GM12875 (cell line): Measurements from ENCODE around the gene TTC39A.

Source experiments
- H3K4me3 ChIP-seq: one replicate; pipeline ENCODE4 v1.5.1; 2011; ENCODE audit warnings: low read depth, low read length, control low read depth
- TF ChIP-seq, protein P1 (sequence below): IDR thresholded peaks from 2 replicates; pipeline ENCODE4 v1.5.1; 2011; ENCODE audit warnings: low read depth, mild to moderate bottlenecking, control low read depth, inconsistent platforms, low read length, moderate library complexity, borderline replicate concordance; ENCODE audit not compliant: insufficient read depth

The TTC39A gene

DNA sequence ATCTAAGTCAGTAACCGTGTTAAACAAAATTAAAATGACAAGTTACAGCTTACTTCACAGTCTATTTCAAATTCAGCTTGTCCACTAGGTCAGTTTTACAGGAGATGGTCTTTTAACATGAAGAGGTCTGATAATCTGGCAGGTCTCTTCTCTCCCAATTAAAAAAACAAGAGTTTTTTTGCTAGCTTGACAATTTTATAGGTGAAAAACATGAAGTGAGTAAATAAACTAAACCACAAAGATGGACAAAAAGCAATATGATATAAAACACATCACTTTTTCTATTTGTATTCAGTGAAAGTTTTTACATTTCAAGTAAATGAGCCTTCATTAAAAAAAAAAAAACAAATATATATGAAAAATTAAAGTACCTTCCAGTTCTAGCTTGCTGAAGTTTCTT is 25.0 kb upstream of the TTC39A start:
- TF ChIP-seq, protein P1, sequence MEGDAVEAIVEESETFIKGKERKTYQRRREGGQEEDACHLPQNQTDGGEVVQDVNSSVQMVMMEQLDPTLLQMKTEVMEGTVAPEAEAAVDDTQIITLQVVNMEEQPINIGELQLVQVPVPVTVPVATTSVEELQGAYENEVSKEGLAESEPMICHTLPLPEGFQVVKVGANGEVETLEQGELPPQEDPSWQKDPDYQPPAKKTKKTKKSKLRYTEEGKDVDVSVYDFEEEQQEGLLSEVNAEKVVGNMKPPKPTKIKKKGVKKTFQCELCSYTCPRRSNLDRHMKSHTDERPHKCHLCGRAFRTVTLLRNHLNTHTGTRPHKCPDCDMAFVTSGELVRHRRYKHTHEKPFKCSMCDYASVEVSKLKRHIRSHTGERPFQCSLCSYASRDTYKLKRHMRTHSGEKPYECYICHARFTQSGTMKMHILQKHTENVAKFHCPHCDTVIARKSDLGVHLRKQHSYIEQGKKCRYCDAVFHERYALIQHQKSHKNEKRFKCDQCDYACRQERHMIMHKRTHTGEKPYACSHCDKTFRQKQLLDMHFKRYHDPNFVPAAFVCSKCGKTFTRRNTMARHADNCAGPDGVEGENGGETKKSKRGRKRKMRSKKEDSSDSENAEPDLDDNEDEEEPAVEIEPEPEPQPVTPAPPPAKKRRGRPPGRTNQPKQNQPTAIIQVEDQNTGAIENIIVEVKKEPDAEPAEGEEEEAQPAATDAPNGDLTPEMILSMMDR = no peak
- no peak overlapping the region for H3K4me3 ChIP-seq

DNA sequence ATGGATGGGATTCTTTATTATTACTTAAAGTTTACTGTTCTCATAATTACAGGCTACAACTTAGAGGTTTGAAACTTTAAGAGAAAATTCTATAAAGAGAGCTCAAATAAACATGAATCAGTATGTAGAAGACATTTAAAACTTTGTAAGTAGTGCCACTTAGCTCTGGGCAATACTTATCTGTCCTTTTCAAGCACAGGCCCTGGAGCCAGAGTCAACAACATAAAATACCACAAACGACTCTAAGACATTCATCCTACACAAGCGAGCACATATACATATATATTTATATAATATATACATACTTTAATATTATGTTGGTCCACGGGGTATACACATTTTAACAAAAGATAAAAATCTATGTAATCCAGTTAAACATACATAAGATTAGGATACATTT is 24.1 kb upstream of the TTC39A start:
- TF ChIP-seq, protein P1 = no peak
- H3K4me3 ChIP-seq = no peak overlapping the region

DNA sequence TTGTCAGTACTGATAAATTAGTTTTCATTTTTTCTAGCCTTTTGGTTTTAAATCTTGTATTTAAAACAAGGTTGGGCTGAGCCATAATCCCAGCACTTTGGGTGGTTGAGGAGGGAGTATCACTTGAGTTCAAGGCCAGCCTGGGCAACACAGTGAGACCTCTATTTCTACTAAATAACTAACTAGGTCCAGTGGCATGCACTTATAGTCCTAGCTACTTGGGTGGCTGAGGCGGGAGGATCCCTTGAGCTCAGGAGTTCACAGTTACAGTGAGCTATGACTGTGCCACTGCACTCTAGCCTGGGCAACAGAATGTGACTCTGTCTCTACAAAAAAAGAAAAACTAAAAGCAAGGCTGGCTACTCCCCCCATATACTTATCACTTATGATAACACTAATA is 21.5 kb upstream of the TTC39A start:
- H3K4me3 ChIP-seq = no peak overlapping the region
- TF ChIP-seq, protein P1 = no peak

DNA sequence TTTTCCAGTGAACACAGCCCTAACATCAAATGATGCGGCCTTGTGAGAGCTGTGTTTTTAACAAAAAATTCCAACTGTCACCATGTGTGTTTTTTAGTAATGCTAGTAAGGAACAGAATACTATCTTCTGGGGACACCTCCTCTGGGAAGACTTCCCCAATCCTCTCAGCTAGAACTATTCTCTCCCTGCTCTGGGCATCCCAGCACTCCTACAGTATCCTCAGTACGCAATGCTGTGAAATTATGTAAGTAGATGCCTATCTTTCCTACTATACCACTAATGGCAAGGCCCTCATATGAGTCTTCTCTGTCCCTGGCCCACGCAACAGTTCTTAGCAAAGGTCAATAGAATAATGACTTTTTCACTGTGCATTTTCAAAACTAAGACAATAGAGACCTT is 19.5 kb upstream of the TTC39A start:
- TF ChIP-seq, protein P1 = no peak
- H3K4me3 ChIP-seq = no peak overlapping the region

DNA sequence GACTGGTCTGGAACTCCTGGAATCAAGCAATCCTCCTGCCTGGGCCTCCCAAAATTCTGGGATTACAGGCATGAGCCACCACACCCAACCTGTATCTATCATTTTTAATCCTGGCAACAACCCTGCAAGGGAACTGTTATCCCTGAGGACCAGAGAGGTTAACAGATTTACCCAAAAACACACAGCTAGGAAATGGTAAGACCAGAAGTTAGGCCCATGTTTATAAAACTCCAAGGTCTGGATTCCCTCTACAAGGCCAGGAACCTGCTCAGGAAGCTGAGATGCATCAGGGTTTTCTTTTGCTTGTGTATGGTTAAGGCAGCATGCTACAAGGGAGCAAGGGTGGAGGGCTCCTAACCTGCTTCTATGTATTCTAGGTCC is 17.8 kb upstream of the TTC39A start:
- TF ChIP-seq, protein P1 = no peak
- no peak overlapping the region for H3K4me3 ChIP-seq

DNA sequence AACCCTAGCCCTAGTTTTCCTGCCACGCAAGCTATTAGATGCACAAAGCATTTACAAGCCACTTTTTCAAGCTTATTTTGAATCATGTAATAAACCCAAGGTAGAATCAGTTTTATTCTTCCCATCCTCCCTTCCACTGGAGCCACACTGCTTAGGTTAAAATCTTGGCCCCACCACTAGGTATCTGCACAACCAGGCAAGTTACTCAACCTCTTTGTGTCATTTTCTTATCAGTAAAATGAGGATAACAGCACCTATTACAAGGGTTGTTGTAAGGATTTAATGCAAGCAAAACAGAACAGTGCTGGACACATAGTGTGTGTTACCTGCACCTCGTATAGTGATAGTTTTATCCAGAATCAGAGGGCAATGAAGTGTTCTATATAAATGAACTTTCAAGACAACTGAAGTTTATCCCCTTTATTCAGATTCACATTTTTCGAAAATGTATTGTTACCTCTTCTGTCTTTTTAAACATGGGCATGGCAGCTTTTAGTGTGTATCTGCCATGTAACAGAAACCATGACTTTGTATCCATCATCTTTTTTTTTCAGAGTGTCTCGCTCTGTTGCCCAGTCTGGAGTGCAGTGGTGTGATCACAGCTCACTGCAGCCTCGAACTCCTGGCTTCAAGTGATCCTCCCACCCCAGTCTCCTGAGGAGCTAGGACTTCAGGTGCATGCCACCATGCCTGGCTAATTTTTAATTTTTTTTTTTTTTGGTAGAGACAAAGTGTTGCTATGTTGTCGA is 17.2 kb upstream of the TTC39A start:
- TF ChIP-seq, protein P1 = no peak
- no peak overlapping the region for H3K4me3 ChIP-seq
